ENCODE measurements around the gene CTF1.

CTF1 gene

GRCh38 chr16:30912794-30913412, 16.5 kb downstream of the CTF1 start:
- no peaks in the 10 kb centered on the region for H3K9me3 Mint-ChIP-seq

GRCh38 chr16:30914830-30915229, 18.4 kb downstream of the CTF1 start:
- no peak overlapping the region for H3K4me3 Mint-ChIP-seq
- H3K36me3 Mint-ChIP-seq (ENCODE audit: low read depth): no peaks in the 10 kb centered on the region
- no peaks in the 10 kb centered on the region for H3K27me3 Mint-ChIP-seq
- no peaks in the 10 kb centered on the region for H3K9me3 Mint-ChIP-seq
- no peak for DNase-seq
- no peaks in the 10 kb centered on the region for H3K4me1 Mint-ChIP-seq (ENCODE audit: low read depth)
- no peak overlapping the region for H3K27ac Mint-ChIP-seq

More at GRCh38 chr16:30912794-30913412, 16.5 kb downstream of the CTF1 start:
- no peak for DNase-seq
- H3K27me3 Mint-ChIP-seq: no peaks in the 10 kb centered on the region
- no peak overlapping the region for H3K27ac Mint-ChIP-seq
- no peaks in the 10 kb centered on the region for H3K36me3 Mint-ChIP-seq (ENCODE audit: low read depth)
- H3K4me3 Mint-ChIP-seq: no peak overlapping the region
- H3K4me1 Mint-ChIP-seq (ENCODE audit: low read depth): peaks cover under 1% of the 10 kb centered on the region

GRCh38 chr16:30918614-30919013, 22.2 kb downstream of the CTF1 start:
- no peak overlapping the region for H3K27ac Mint-ChIP-seq
- DNase-seq: no peak
- H3K27me3 Mint-ChIP-seq: no peaks in the 10 kb centered on the region
- H3K4me1 Mint-ChIP-seq (ENCODE audit: low read depth): peaks cover 10% of the 10 kb centered on the region
- peaks cover 8% of the 10 kb centered on the region for H3K36me3 Mint-ChIP-seq (ENCODE audit: low read depth)
- H3K4me3 Mint-ChIP-seq: no peak overlapping the region
- no peaks in the 10 kb centered on the region for H3K9me3 Mint-ChIP-seq

- DNase-seq: no peak
- Mint-ChIP-seq H3K9me3 (no peaks in the 10 kb centered on the region), H3K27me3 (no peaks in the 10 kb centered on the region), H3K27ac (no peak overlapping the region), H3K36me3 (ENCODE audit: low read depth) (peaks cover 9% of the 10 kb centered on the region), H3K4me3 (no peak overlapping the region), H3K4me1 (ENCODE audit: low read depth) (peaks cover 16% of the 10 kb centered on the region)
These were observed 24.5 kb downstream of the CTF1 start for GRCh38 chr16:30920891-30921290.

GRCh38 chr16:30921459-30921747, 25.0 kb downstream of the CTF1 start:
- peaks cover 19% of the 10 kb centered on the region for H3K4me1 Mint-ChIP-seq (ENCODE audit: low read depth)
- H3K9me3 Mint-ChIP-seq: no peaks in the 10 kb centered on the region
- H3K27me3 Mint-ChIP-seq: no peaks in the 10 kb centered on the region
- H3K4me3 Mint-ChIP-seq: peak overlapping the region; percentile 99
- peaks cover 12% of the 10 kb centered on the region for H3K36me3 Mint-ChIP-seq (ENCODE audit: low read depth)
- DNase-seq: no peak
- peak overlapping the region; percentile 100 for H3K27ac Mint-ChIP-seq

- Mint-ChIP-seq H3K36me3 (ENCODE audit: low read depth) (peaks cover 17% of the 10 kb centered on the region), H3K27ac (peak overlapping the region; percentile 100), H3K9me3 (no peaks in the 10 kb centered on the region), H3K4me3 (peak overlapping the region; percentile 99), H3K27me3 (no peaks in the 10 kb centered on the region), H3K4me1 (ENCODE audit: low read depth) (peaks cover 23% of the 10 kb centered on the region)
- peak; percentile 90 for DNase-seq
These were observed 25.5 kb downstream of the CTF1 start for GRCh38 chr16:30921748-30922419.

GRCh38 chr16:30922420-30922959, 26.1 kb downstream of the CTF1 start:
- H3K9me3 Mint-ChIP-seq: no peaks in the 10 kb centered on the region
- peak overlapping the region; percentile 100 for H3K27ac Mint-ChIP-seq
- peaks cover 18% of the 10 kb centered on the region for H3K36me3 Mint-ChIP-seq (ENCODE audit: low read depth)
- H3K4me1 Mint-ChIP-seq (ENCODE audit: low read depth): peaks cover 24% of the 10 kb centered on the region
- H3K4me3 Mint-ChIP-seq: peak overlapping the region; percentile 99
- no peaks in the 10 kb centered on the region for H3K27me3 Mint-ChIP-seq
- DNase-seq: peak; percentile 99

GRCh38 chr16:30922960-30923535, 26.6 kb downstream of the CTF1 start:
- Mint-ChIP-seq H3K27ac (peak overlapping the region; percentile 100), H3K27me3 (no peaks in the 10 kb centered on the region), H3K9me3 (no peaks in the 10 kb centered on the region), H3K4me1 (ENCODE audit: low read depth) (peaks cover 24% of the 10 kb centered on the region), H3K36me3 (ENCODE audit: low read depth) (peaks cover 20% of the 10 kb centered on the region), H3K4me3 (peak overlapping the region; percentile 99)
- DNase-seq: peak; percentile 94

- H3K36me3 Mint-ChIP-seq (ENCODE audit: low read depth): peaks cover 21% of the 10 kb centered on the region
- peak within 1 kb of the TSS; percentile 99 for H3K4me3 Mint-ChIP-seq
- H3K27ac Mint-ChIP-seq: peak within 1 kb of the TSS; percentile 100
- H3K9me3 Mint-ChIP-seq: no peaks in the 10 kb centered on the region
- H3K4me1 Mint-ChIP-seq (ENCODE audit: low read depth): peaks cover 24% of the 10 kb centered on the region
- no peak for DNase-seq
- H3K27me3 Mint-ChIP-seq: no peaks in the 10 kb centered on the region
These were observed 27.2 kb downstream of the CTF1 start, which contains the start of gene FBXL19 for GRCh38 chr16:30923554-30924075. Gene FBXL19, plus strand, starts transcription at chr16:30923572. Its CDS starts 2,183 bp downstream, at chr16:30925755.

- H3K27ac Mint-ChIP-seq: peak overlapping the region; percentile 74
- peaks cover 24% of the 10 kb centered on the region for H3K4me1 Mint-ChIP-seq (ENCODE audit: low read depth)
- no peaks in the 10 kb centered on the region for H3K9me3 Mint-ChIP-seq
- no peaks in the 10 kb centered on the region for H3K27me3 Mint-ChIP-seq
- peak; percentile 46 for DNase-seq
- peak overlapping the region; percentile 80 for H3K4me3 Mint-ChIP-seq
- peaks cover 26% of the 10 kb centered on the region for H3K36me3 Mint-ChIP-seq (ENCODE audit: low read depth)
These were observed 27.9 kb downstream of the CTF1 start for GRCh38 chr16:30924076-30924912.

GRCh38 chr16:30924913-30925631, 28.7 kb downstream of the CTF1 start:
- H3K27ac Mint-ChIP-seq: peak overlapping the region; percentile 72
- H3K4me1 Mint-ChIP-seq (ENCODE audit: low read depth): peaks cover 24% of the 10 kb centered on the region
- peaks cover 26% of the 10 kb centered on the region for H3K36me3 Mint-ChIP-seq (ENCODE audit: low read depth)
- no peaks in the 10 kb centered on the region for H3K27me3 Mint-ChIP-seq
- H3K9me3 Mint-ChIP-seq: no peaks in the 10 kb centered on the region
- no peak for DNase-seq
- H3K4me3 Mint-ChIP-seq: peak overlapping the region; percentile 80

- DNase-seq: no peak
- peaks cover 24% of the 10 kb centered on the region for H3K4me1 Mint-ChIP-seq (ENCODE audit: low read depth)
- no peak overlapping the region for H3K27ac Mint-ChIP-seq
- H3K36me3 Mint-ChIP-seq (ENCODE audit: low read depth): peaks cover 29% of the 10 kb centered on the region
- no peaks in the 10 kb centered on the region for H3K27me3 Mint-ChIP-seq
- H3K9me3 Mint-ChIP-seq: no peaks in the 10 kb centered on the region
- H3K4me3 Mint-ChIP-seq: no peak overlapping the region
These were observed 29.2 kb downstream of the CTF1 start for GRCh38 chr16:30925632-30925987.

- DNase-seq: no peak
- H3K4me3 Mint-ChIP-seq: peak overlapping the region; percentile 18
- H3K36me3 Mint-ChIP-seq (ENCODE audit: low read depth): peaks cover 35% of the 10 kb centered on the region
- no peaks in the 10 kb centered on the region for H3K27me3 Mint-ChIP-seq
- peak overlapping the region; percentile 69 for H3K27ac Mint-ChIP-seq
- peaks cover 24% of the 10 kb centered on the region for H3K4me1 Mint-ChIP-seq (ENCODE audit: low read depth)
- no peaks in the 10 kb centered on the region for H3K9me3 Mint-ChIP-seq
These were observed 29.8 kb downstream of the CTF1 start for GRCh38 chr16:30925995-30926811.

Data from activated T-cell treated with anti-CD3 and anti-CD28 coated beads, Interleukin-2, amount 50 U/mL, for 24 hours (primary cell).